Measurements from ENCODE around the gene QSOX2. TPM values are rescaled to one million over a fixed set of nuclear protein-coding genes. Genes with fewer than 3 reads are reported as not detected.

QSOX2 gene
- total RNA-seq, 1 experiment from 2014 or later, result 34.6 TPM

- Histone ChIP-seq H3K79me2 (ENCODE audit: low read depth) (no peaks in the 10 kb centered on the region), H3K4me3 (no peak overlapping the region), H3K27me3 (ENCODE audit: insufficient read depth, low read depth) (peaks cover 63% of the 10 kb centered on the region), H3K4me1 (replicated peaks; ENCODE audit: insufficient read depth) (no peaks in the 10 kb centered on the region), H3K36me3 (ENCODE audit: low read depth) (no peaks in the 10 kb centered on the region), H3K9me2 (ENCODE audit: insufficient read depth) (no peaks in the 10 kb centered on the region), H3K4me2 (no peak overlapping the region), H4K20me1 (ENCODE audit: insufficient read depth) (no peaks in the 10 kb centered on the region), H2AFZ (no peak overlapping the region), H3F3A (ENCODE audit: insufficient read depth, low read depth) (no peaks in the 10 kb centered on the region), H3K27ac (no peak overlapping the region), H3K9me3 (ENCODE audit: insufficient read depth, low read depth) (no peaks in the 10 kb centered on the region)
- CTCF ChIA-PET, result no interaction called here
- TF ChIP-seq CTCF (conservative IDR thresholded peaks at IDR 0.05) (no peak), EZH2 (IDR thresholded peaks at IDR 0.05; ENCODE audit: low read depth) (no peak)
- POLR2A ChIA-PET (ENCODE audit: unreplicated experiment), result interaction anchor here (0.7 kb wide), 1 partner anchor 769 kb away, joined by 8 read pairs; no protein-coding TSS in a partner anchor
- no TSS peak for BruUV-seq (replicated peaks)
- intact Hi-C loops (cut with micrococcal nuclease; ENCODE audit: unreplicated experiment), result no loop called here
- no peak for DNase-seq
These were observed 14.9 kb upstream of the QSOX2 start for GRCh38 chr9:136260521-136260920.

GRCh38 chr9:136259836-136260235 is 14.2 kb upstream of the QSOX2 start:
- H3K79me2 ChIP-seq (ENCODE audit: low read depth), result no peaks in the 10 kb centered on the region

GRCh38 chr9:136259517-136259813 is 13.9 kb upstream of the QSOX2 start:
- intact Hi-C loops (cut with micrococcal nuclease; ENCODE audit: unreplicated experiment), result no loop called here
- Histone ChIP-seq H2AFZ (no peak overlapping the region), H3K9me2 (ENCODE audit: insufficient read depth) (no peaks in the 10 kb centered on the region), H4K20me1 (ENCODE audit: insufficient read depth) (no peaks in the 10 kb centered on the region), H3K27ac (no peak overlapping the region), H3K79me2 (ENCODE audit: low read depth) (no peaks in the 10 kb centered on the region), H3K36me3 (ENCODE audit: low read depth) (no peaks in the 10 kb centered on the region), H3K4me1 (replicated peaks; ENCODE audit: insufficient read depth) (no peaks in the 10 kb centered on the region), H3K4me2 (no peak overlapping the region), H3K9me3 (ENCODE audit: insufficient read depth, low read depth) (no peaks in the 10 kb centered on the region), H3K27me3 (ENCODE audit: insufficient read depth, low read depth) (peaks cover 67% of the 10 kb centered on the region), H3F3A (ENCODE audit: insufficient read depth, low read depth) (no peaks in the 10 kb centered on the region), H3K4me3 (no peak overlapping the region)
- BruUV-seq (replicated peaks), result no TSS peak
- POLR2A ChIA-PET (ENCODE audit: unreplicated experiment), result no interaction called here
- CTCF ChIA-PET, result no interaction called here
- DNase-seq, result no peak
- TF ChIP-seq CTCF (conservative IDR thresholded peaks at IDR 0.05) (no peak), EZH2 (IDR thresholded peaks at IDR 0.05; ENCODE audit: low read depth) (no peak)

More at GRCh38 chr9:136259836-136260235, 14.2 kb upstream of the QSOX2 start:
- no peaks in the 10 kb centered on the region for H3K4me1 ChIP-seq (replicated peaks; ENCODE audit: insufficient read depth)
- H3F3A ChIP-seq (ENCODE audit: insufficient read depth, low read depth), result no peaks in the 10 kb centered on the region
- no peak overlapping the region for H3K4me3 ChIP-seq
- H3K9me2 ChIP-seq (ENCODE audit: insufficient read depth), result no peaks in the 10 kb centered on the region
- no peak for TF ChIP-seq EZH2 (IDR thresholded peaks at IDR 0.05; ENCODE audit: low read depth)
- H3K27me3 ChIP-seq (ENCODE audit: insufficient read depth, low read depth), result peaks cover 64% of the 10 kb centered on the region
- H3K4me2 ChIP-seq, result no peak overlapping the region
- BruUV-seq (replicated peaks), result no TSS peak
- ChIA-PET CTCF (no interaction called here), POLR2A (ENCODE audit: unreplicated experiment) (no interaction called here)
- no peaks in the 10 kb centered on the region for H4K20me1 ChIP-seq (ENCODE audit: insufficient read depth)
- no peak overlapping the region for H3K27ac ChIP-seq
- no peaks in the 10 kb centered on the region for H3K36me3 ChIP-seq (ENCODE audit: low read depth)
- no peaks in the 10 kb centered on the region for H3K9me3 ChIP-seq (ENCODE audit: insufficient read depth, low read depth)
- no peak overlapping the region for H2AFZ ChIP-seq
- DNase-seq, result no peak
- intact Hi-C loops (cut with micrococcal nuclease; ENCODE audit: unreplicated experiment), result no loop called here

- no peak overlapping the region for H3K4me3 ChIP-seq
- H3K9me3 ChIP-seq (ENCODE audit: insufficient read depth, low read depth), result no peaks in the 10 kb centered on the region
- H3F3A ChIP-seq (ENCODE audit: insufficient read depth, low read depth), result no peaks in the 10 kb centered on the region
- no peaks in the 10 kb centered on the region for H3K36me3 ChIP-seq (ENCODE audit: low read depth)
- H4K20me1 ChIP-seq (ENCODE audit: insufficient read depth), result no peaks in the 10 kb centered on the region
- H3K27me3 ChIP-seq (ENCODE audit: insufficient read depth, low read depth), result peaks cover 68% of the 10 kb centered on the region
- ChIA-PET CTCF (no interaction called here), POLR2A (ENCODE audit: unreplicated experiment) (no interaction called here)
- H3K27ac ChIP-seq, result no peak overlapping the region
- H3K4me1 ChIP-seq (replicated peaks; ENCODE audit: insufficient read depth), result no peaks in the 10 kb centered on the region
- TF ChIP-seq CTCF (conservative IDR thresholded peaks at IDR 0.05) (no peak), EZH2 (IDR thresholded peaks at IDR 0.05; ENCODE audit: low read depth) (no peak)
- no peak overlapping the region for H3K4me2 ChIP-seq
- H3K9me2 ChIP-seq (ENCODE audit: insufficient read depth), result no peaks in the 10 kb centered on the region
- H3K79me2 ChIP-seq (ENCODE audit: low read depth), result no peaks in the 10 kb centered on the region
- DNase-seq, result no peak
- H2AFZ ChIP-seq, result no peak overlapping the region
- BruUV-seq (replicated peaks), result no TSS peak
- intact Hi-C loops (cut with micrococcal nuclease; ENCODE audit: unreplicated experiment), result no loop called here
These were observed 13.3 kb upstream of the QSOX2 start for GRCh38 chr9:136258786-136259516.
